ENCODE data around the gene VAV3.

DNA sequence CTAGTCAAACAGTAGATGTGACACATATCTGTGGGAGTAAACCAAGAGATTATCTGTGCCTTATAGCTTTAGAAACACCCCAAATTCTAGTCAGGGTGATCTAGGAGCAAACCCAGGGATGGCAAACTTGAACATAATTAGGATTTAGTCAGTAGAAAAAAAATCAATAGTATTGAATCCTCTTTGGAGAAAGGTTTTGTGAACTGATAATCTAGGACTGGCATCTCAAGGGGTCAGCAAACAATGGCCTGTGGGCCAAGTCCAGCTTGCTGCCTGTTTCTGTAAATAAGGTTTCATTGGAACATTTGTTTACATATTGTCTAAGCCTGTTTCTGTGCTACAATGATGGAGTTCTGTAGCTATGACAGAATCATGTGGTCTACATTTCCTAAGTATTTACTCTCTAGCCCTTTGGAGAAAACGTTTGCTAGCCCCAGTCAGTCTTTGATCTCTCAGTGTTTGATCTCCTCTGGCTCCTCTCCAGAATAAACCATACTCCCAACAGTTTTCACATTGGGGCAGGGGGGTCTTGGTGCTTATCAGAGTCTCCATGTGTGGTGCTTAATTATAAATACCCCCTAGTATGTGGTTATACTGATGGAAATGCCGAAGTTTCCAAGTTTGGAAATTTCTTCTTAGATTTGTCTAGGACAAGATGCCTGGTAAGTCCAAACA, 438.3 kb downstream of the VAV3 start:
- TF ChIP-seq, protein P1, sequence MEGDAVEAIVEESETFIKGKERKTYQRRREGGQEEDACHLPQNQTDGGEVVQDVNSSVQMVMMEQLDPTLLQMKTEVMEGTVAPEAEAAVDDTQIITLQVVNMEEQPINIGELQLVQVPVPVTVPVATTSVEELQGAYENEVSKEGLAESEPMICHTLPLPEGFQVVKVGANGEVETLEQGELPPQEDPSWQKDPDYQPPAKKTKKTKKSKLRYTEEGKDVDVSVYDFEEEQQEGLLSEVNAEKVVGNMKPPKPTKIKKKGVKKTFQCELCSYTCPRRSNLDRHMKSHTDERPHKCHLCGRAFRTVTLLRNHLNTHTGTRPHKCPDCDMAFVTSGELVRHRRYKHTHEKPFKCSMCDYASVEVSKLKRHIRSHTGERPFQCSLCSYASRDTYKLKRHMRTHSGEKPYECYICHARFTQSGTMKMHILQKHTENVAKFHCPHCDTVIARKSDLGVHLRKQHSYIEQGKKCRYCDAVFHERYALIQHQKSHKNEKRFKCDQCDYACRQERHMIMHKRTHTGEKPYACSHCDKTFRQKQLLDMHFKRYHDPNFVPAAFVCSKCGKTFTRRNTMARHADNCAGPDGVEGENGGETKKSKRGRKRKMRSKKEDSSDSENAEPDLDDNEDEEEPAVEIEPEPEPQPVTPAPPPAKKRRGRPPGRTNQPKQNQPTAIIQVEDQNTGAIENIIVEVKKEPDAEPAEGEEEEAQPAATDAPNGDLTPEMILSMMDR (IDR thresholded peaks at IDR 0.05), result no peak
- no peak for TF ChIP-seq ESRRA (CRISPR knock-in tag; IDR thresholded peaks at IDR 0.05; ENCODE audit: borderline replicate concordance)
- no peak for TF ChIP-seq CREB1 (CRISPR knock-in tag; IDR thresholded peaks at IDR 0.05)
- TF ChIP-seq TP53 (CRISPR knock-in tag; IDR thresholded peaks at IDR 0.05), result no peak
- TF ChIP-seq, protein P2, sequence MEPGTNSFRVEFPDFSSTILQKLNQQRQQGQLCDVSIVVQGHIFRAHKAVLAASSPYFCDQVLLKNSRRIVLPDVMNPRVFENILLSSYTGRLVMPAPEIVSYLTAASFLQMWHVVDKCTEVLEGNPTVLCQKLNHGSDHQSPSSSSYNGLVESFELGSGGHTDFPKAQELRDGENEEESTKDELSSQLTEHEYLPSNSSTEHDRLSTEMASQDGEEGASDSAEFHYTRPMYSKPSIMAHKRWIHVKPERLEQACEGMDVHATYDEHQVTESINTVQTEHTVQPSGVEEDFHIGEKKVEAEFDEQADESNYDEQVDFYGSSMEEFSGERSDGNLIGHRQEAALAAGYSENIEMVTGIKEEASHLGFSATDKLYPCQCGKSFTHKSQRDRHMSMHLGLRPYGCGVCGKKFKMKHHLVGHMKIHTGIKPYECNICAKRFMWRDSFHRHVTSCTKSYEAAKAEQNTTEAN (CRISPR knock-in tag; IDR thresholded peaks at IDR 0.05), result no peak

All from WTC11 (cell line).